DMS79 treated with DMSO at 0.1 percent for 48 hours (cell line): ENCODE data around the gene FGFR4.
A peak's percentile ranks its signal among the peaks of the same experiment; 100 is the strongest.

Experiments
- DNase-seq: peaks from one replicate; lab custom pipeline; 2025; lab: John Stamatoyannopoulos, UW

Gene FGFR4

GRCh38 chr5:177132136-177133095 is 45.7 kb downstream of the FGFR4 start:
- no peak for DNase-seq

DNA sequence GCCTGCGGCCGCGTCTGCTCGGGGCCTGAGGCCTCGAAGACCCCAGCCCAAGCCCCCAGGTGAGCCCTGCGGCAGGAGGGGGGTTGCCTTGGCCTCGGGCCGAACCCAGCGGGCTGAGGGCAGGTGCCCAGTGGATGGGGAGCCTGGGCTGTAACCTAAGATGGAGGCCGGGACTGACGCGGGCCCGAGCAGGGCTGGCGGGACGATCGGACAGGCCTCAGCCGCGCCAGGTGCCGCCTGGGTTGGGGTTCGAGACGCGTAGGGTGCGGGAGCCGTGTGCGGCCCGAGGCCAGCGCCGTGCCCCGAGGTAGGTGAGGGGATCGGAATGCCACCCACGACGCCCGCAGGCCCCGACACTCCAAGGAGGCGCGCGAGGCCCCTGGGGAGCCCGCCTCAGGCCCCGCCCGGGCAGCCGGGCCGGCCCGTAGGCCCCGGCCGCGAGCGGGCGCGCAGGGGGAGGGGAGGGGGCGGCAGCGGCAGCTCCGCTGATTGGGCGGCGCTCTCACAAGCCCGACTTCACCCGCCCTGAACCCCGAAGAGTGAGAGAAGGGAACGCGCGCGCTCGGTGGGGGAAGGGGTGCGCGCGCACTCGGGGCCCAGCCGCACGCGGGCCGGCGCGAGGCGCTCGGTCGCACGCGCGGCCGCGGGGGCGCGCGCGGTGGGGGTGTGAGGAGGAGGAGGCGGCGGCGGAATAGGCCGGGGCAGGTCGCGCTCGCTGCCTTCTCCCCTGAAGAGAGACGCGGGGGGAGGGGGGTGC is 46.6 kb downstream of the FGFR4 start, which contains the start of gene NSD1:
TSS of gene NSD1 (plus strand) at position 678 of the 757 bp plus-strand sequence. CDS start 1,331 bp downstream, outside the sequence.
- DNase-seq = no peak

- DNase-seq = peak; percentile 6
Measured at GRCh38 chr5:177133853-177134696, 47.4 kb downstream of the FGFR4 start.

DNA sequence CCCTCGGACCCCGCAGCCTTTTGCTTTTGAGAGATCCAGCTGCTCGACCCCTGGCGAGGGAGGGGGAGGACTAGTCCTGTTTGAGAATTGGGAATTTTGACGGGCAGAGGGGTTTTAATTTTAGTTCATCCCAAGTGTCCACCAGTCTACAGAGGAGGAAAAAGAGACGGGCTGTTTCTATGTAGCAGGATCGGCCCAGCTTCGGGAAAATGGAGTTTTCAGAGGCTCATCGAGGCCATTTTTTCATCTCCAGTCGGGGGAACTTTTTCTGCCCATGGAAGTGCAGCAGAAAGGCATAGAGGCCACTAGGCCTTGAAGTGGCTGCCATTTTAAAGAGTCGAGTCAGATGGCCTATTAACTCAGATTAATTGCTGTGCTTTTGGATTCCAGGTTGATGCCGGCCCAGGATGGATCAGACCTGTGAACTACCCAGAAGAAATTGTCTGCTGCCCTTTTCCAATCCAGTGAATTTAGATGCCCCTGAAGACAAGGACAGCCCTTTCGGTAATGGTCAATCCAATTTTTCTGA is 48.0 kb downstream of the FGFR4 start:
- DNase-seq = peak; percentile 4

GRCh38 chr5:177140312-177140711 is 53.6 kb downstream of the FGFR4 start:
- DNase-seq = no peak

- no peak for DNase-seq
Measured at GRCh38 chr5:177141496-177141895, 54.8 kb downstream of the FGFR4 start.

GRCh38 chr5:177142098-177142611 is 55.4 kb downstream of the FGFR4 start:
- DNase-seq = no peak

DNA sequence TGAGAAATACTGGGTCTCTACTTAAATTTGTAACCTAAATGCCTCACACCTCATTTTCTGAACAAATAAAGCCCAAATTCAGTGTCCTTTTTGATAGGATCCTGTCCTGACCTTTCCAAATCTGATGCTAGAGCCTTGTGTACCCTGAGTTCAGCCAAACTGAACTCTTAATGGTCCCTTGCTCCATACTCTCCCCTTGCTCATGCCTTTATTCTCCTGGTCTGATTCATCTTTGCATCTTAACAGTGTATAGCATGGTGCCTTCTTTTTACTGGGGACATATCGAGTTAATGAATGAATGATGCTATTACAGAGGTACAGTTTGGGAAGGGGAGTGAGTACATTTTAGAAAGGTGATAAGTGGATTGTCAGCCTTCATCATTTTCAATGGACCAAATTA is 56.1 kb downstream of the FGFR4 start:
- no peak for DNase-seq

GRCh38 chr5:177146891-177147638 is 60.4 kb downstream of the FGFR4 start:
- no peak for DNase-seq
